H9 (cell line): ENCODE measurements around the gene MAP2K3. TPM values are rescaled to one million over a fixed set of nuclear protein-coding genes. Genes with fewer than 3 reads are reported as not detected.
A peak's percentile ranks its signal among the peaks of the same experiment; 100 is the strongest.

Experiments
- DNase-seq: peaks from one replicate; pipeline ENCODE4 v3.0.0-alpha.2; 2017
- H2AFZ ChIP-seq: one replicate; pipeline ENCODE4 v1.6.1; 2013; ENCODE audit warnings: mild to moderate bottlenecking, low read length, control low read depth, moderate library complexity
- H2AK5ac ChIP-seq: 2 replicates; pipeline ENCODE4 v1.6.1; 2013; ENCODE audit warnings: low read length, control low read depth, mixed read lengths; ENCODE audit not compliant: insufficient read length
- H2BK120ac ChIP-seq: one replicate; pipeline ENCODE4 v1.6.1; 2013; ENCODE audit warnings: low read depth, mild to moderate bottlenecking, low read length, control low read depth, inconsistent platforms; ENCODE audit not compliant: poor library complexity, severe bottlenecking
- H2BK12ac ChIP-seq: 2 replicates; pipeline ENCODE4 v1.6.1; 2013; ENCODE audit warnings: low read length, control low read depth, mixed read lengths, low read depth; ENCODE audit not compliant: insufficient read length
- H2BK15ac ChIP-seq: 2 replicates; pipeline ENCODE4 v1.6.1; 2013; ENCODE audit warnings: low read depth, low read length, control low read depth
- H2BK20ac ChIP-seq: one replicate; pipeline ENCODE4 v1.6.1; 2013; ENCODE audit warnings: low read depth, mild to moderate bottlenecking, low read length, control low read depth, inconsistent platforms; ENCODE audit not compliant: poor library complexity, severe bottlenecking
- H2BK5ac ChIP-seq: 2 replicates; pipeline ENCODE4 v1.6.1; 2013; ENCODE audit warnings: low read length, control low read depth, mixed read lengths; ENCODE audit not compliant: insufficient read length
- H3K14ac ChIP-seq: 2 replicates; pipeline ENCODE4 v1.6.1; 2013; ENCODE audit warnings: low read length, control low read depth; ENCODE audit not compliant: insufficient read depth
- H3K18ac ChIP-seq: 2 replicates; pipeline ENCODE4 v1.6.1; 2013; ENCODE audit warnings: low read depth, mild to moderate bottlenecking, mixed read lengths, low read length, control low read depth; ENCODE audit not compliant: insufficient read length
- H3K23ac ChIP-seq: 2 replicates; pipeline ENCODE4 v1.6.1; 2013; ENCODE audit warnings: low read length, control low read depth, mixed read lengths, low read depth; ENCODE audit not compliant: insufficient read length
- H3K23me2 ChIP-seq: 2 replicates; pipeline ENCODE4 v1.6.1; 2013; ENCODE audit warnings: low read depth, mild to moderate bottlenecking, mixed read lengths, low read length, control low read depth; ENCODE audit not compliant: insufficient read length, poor library complexity, severe bottlenecking
- H3K27ac ChIP-seq: 2 replicates; pipeline ENCODE4 v1.5.1; 2013; ENCODE audit warnings: low read length, control low read depth, mixed read lengths, low read depth; ENCODE audit not compliant: insufficient read length
- H3K27me3 ChIP-seq: 2 replicates; pipeline ENCODE4 v1.6.1; 2013; ENCODE audit warnings: low read length, control low read depth, inconsistent platforms; ENCODE audit not compliant: insufficient read depth
- H3K4ac ChIP-seq: 2 replicates; pipeline ENCODE4 v1.6.1; 2013; ENCODE audit warnings: low read depth, mild to moderate bottlenecking, control low read depth, inconsistent platforms, low read length, moderate library complexity
- H3K4me1 ChIP-seq: 2 replicates; pipeline ENCODE4 v1.6.1; 2013; ENCODE audit warnings: low read length, control low read depth, inconsistent platforms; ENCODE audit not compliant: insufficient read depth
- H3K4me2 ChIP-seq: 2 replicates; pipeline ENCODE4 v1.6.1; 2013; ENCODE audit warnings: low read length, control low read depth, mixed read lengths; ENCODE audit not compliant: insufficient read length, insufficient read depth
- H3K56ac ChIP-seq: 2 replicates; pipeline ENCODE4 v1.6.1; 2013; ENCODE audit warnings: low read depth, mild to moderate bottlenecking, mixed read lengths, low read length, control low read depth; ENCODE audit not compliant: insufficient read length
- H3K79me1 ChIP-seq: 2 replicates; pipeline ENCODE4 v1.6.1; 2013; ENCODE audit warnings: low read depth, mild to moderate bottlenecking, moderate library complexity, low read length, control low read depth, inconsistent platforms; ENCODE audit not compliant: insufficient read depth, poor library complexity, severe bottlenecking
- H3K79me2 ChIP-seq: 2 replicates; pipeline ENCODE4 v1.6.1; 2013; ENCODE audit warnings: low read length, control low read depth, inconsistent platforms; ENCODE audit not compliant: insufficient read depth
- H3K9ac ChIP-seq: 2 replicates; pipeline ENCODE4 v1.6.1; 2013; ENCODE audit warnings: low read length, control low read depth, mixed read lengths; ENCODE audit not compliant: insufficient read length; ENCODE audit errors: extremely low read depth
- H3K9me3 ChIP-seq: one replicate; pipeline ENCODE4 v1.6.1; 2013; ENCODE audit warnings: low read depth, low read length, inconsistent platforms; ENCODE audit not compliant: control insufficient read depth
- H3T11ph ChIP-seq: one replicate; pipeline ENCODE4 v1.6.1; 2013; ENCODE audit warnings: mild to moderate bottlenecking, low read length, control low read depth, inconsistent platforms
- H4K20me1 ChIP-seq: one replicate; pipeline ENCODE4 v1.6.1; 2013; ENCODE audit not compliant: control insufficient read depth, insufficient read length, insufficient read depth
- H4K5ac ChIP-seq: 2 replicates; pipeline ENCODE4 v1.6.1; 2013; ENCODE audit warnings: low read depth, mild to moderate bottlenecking, mixed read lengths, low read length, control low read depth; ENCODE audit not compliant: insufficient read length
- H4K8ac ChIP-seq: replicated peaks from 2 replicates; pipeline ENCODE4 v1.6.1; 2013; ENCODE audit warnings: low read length, control low read depth, mixed read lengths, low read depth; ENCODE audit not compliant: insufficient read length
- H4K91ac ChIP-seq: 2 replicates; pipeline ENCODE4 v1.6.1; 2013; ENCODE audit warnings: low read depth, mild to moderate bottlenecking, moderate library complexity, mixed read lengths, low read length, control low read depth; ENCODE audit not compliant: insufficient read length
- H3K27ac Mint-ChIP-seq, 3 experiments: 2 replicates in 2 of 3; 3 replicates in 1 of 3; pipeline ENCODE4 v1.8.0; 2020 to 2021; ENCODE audit warnings: mixed read lengths in 3 of 3, mild to moderate bottlenecking in 1 of 3, moderate library complexity in 1 of 3
- H3K27me3 Mint-ChIP-seq: 2 replicates; pipeline ENCODE4 v1.8.0; 2021; ENCODE audit warnings: low read depth, mild to moderate bottlenecking, moderate library complexity, mixed read lengths
- H3K36me3 Mint-ChIP-seq, 3 experiments: 2 replicates in 2 of 3; 3 replicates in 1 of 3; pipeline ENCODE4 v1.8.0; 2020 to 2021; ENCODE audit warnings: low read depth in 3 of 3, mixed read lengths in 3 of 3; ENCODE audit not compliant: insufficient read depth in 1 of 3
- H3K4me1 Mint-ChIP-seq, 2 experiments: 2 replicates each; pipeline ENCODE4 v1.8.0; 2020; ENCODE audit warnings: mixed read lengths in 2 of 2
- H3K4me3 Mint-ChIP-seq, 2 experiments: 2 replicates in 1 of 2; 3 replicates in 1 of 2; pipeline ENCODE4 v1.8.0; 2020 to 2021; ENCODE audit warnings: mild to moderate bottlenecking in 2 of 2, mixed read lengths in 2 of 2, moderate library complexity in 1 of 2
- H3K9me3 Mint-ChIP-seq, 2 experiments: 2 replicates in 1 of 2; 3 replicates in 1 of 2; pipeline ENCODE4 v1.8.0; 2020; ENCODE audit warnings: mild to moderate bottlenecking in 2 of 2, mixed read lengths in 2 of 2, moderate library complexity in 1 of 2
- CTCF ChIP-seq: fragments of 200-600 bp; sonication (generic); conservative IDR thresholded peaks from 3 replicates; pipeline ENCODE4 v1.8.0; 2021; ENCODE audit warnings: antibody characterized with exemption, mild to moderate bottlenecking
- WGBS: extraction: QIAGEN DNeasy Blood & Tissue Kit; methylation state at CpG from one replicate; pipeline ENCODE4 v1.1.7; 2013; ENCODE audit warnings: missing lambda C conversion rate, low lambda C conversion rate, mixed read lengths; ENCODE audit not compliant: insufficient read length; ENCODE audit errors: extremely low coverage; 5-methylcytosine and 5-hydroxymethylcytosine counted together
- total RNA-seq: library from RNA; stranded (reverse); gene quantifications from 2 replicates; pipeline ENCODE4 v1.2.1, GENCODE V29; 2021

MAP2K3 gene
- total RNA-seq, 1 experiment from 2014 or later: 26.1 TPM

- H2BK12ac ChIP-seq: no peak overlapping the region
- Mint-ChIP-seq H3K27me3 (peaks cover 4% of the 10 kb centered on the region), H3K27ac (peak overlapping the region in 1 of 3 experiments; percentile 67; a peak in 3 of 7 replicates), H3K4me3 (no peak overlapping the region), H3K9me3 (peaks cover 73 to 92% of the 10 kb centered on the region in 2 experiments), H3K36me3 (peaks cover 15 to 47% (median 16%) of the 10 kb centered on the region in 3 experiments), H3K4me1 (no peaks in the 10 kb centered on the region)
- peaks cover 2% of the 10 kb centered on the region for H4K20me1 ChIP-seq
- 0 out of 2 replicates have a peak, but pooled peaks cover 2% of the 10 kb centered on the region for H3K79me2 ChIP-seq
- no peak overlapping the region for H3K18ac ChIP-seq
- H3K4me1 ChIP-seq: no peaks in the 10 kb centered on the region
- H4K91ac ChIP-seq: no peak overlapping the region
- no peaks in the 10 kb centered on the region for H3K27me3 ChIP-seq
- no peak overlapping the region for H4K5ac ChIP-seq
- H3K79me1 ChIP-seq: no peaks in the 10 kb centered on the region
- H3T11ph ChIP-seq: no peak overlapping the region
- peaks cover 42% of the 10 kb centered on the region for H3K9me3 ChIP-seq
- H2BK15ac ChIP-seq: no peak overlapping the region
- no peak overlapping the region for H2BK20ac ChIP-seq
- no peak overlapping the region for H2AK5ac ChIP-seq
- TF ChIP-seq CTCF: no peak; the same call in 2 of the 3 replicates
- no peak overlapping the region for H3K27ac ChIP-seq
- H3K9ac ChIP-seq: no peak overlapping the region
- no peak overlapping the region for H3K4ac ChIP-seq
- H3K23ac ChIP-seq: no peak overlapping the region
- DNase-seq: no peak
- H2BK120ac ChIP-seq: no peak overlapping the region
- H2BK5ac ChIP-seq: no peak overlapping the region
- no peak overlapping the region; the same call in 1 of the 2 replicates for H3K14ac ChIP-seq
- no peak overlapping the region for H2AFZ ChIP-seq
- H4K8ac ChIP-seq: no peak overlapping the region
- no peak overlapping the region for H3K56ac ChIP-seq
- H3K4me2 ChIP-seq: no peak overlapping the region
- no CpG with 5 or more reads among the region's 10 CpGs for WGBS
- H3K23me2 ChIP-seq: no peaks in the 10 kb centered on the region
These were observed 13.1 kb downstream of the MAP2K3 start for GRCh38 chr17:21297597-21297996.
